ENCODE data around the gene KCND2. TPM values are rescaled to one million over a fixed set of nuclear protein-coding genes. Genes with fewer than 3 reads are reported as not detected.

The KCND2 gene
- total and polyA plus RNA-seq, 2 of the 8 experiments (the other 6 are each of a cell fraction or from before 2014, with no cell fraction given) = 4.6 to 7.7 TPM

- Histone ChIP-seq H3K4me3 (ENCODE audit: extremely low read depth in 1 of 4, insufficient read depth in 2 of 4, low read depth in 3 of 4, low read length in 4 of 4) (no peak overlapping the region), H4K5ac (ENCODE audit: insufficient read length, low read depth, low read length) (no peak overlapping the region), H3K9ac (replicated peaks in 1 of 4; ENCODE audit: extremely low read depth in 1 of 4, low read depth in 3 of 4, low read length in 3 of 4) (no peak overlapping the region), H4K20me1 (replicated peaks in 1 of 2; ENCODE audit: control insufficient read depth in 1 of 2, insufficient read depth in 2 of 2, low read length in 2 of 2) (no peaks in the 10 kb centered on the region), H3K79me1 (ENCODE audit: low read depth, low read length) (no peaks in the 10 kb centered on the region), H2BK12ac (ENCODE audit: low read depth, low read length) (no peak overlapping the region), H2BK15ac (ENCODE audit: low read length) (no peak overlapping the region), H3K27ac (ENCODE audit: low read depth, low read length) (no peak overlapping the region), H2BK5ac (ENCODE audit: low read depth, low read length) (no peak overlapping the region), H4K91ac (replicated peaks; ENCODE audit: insufficient read length, low read length) (no peak overlapping the region), H3K14ac (ENCODE audit: insufficient read length) (no peak overlapping the region), H2AFZ (ENCODE audit: low read length) (no peak overlapping the region), H2BK20ac (ENCODE audit: low read length) (no peak overlapping the region), H3K4me2 (ENCODE audit: insufficient read depth in 1 of 2, low read depth in 2 of 2, low read length in 2 of 2) (no peak overlapping the region), H3K56ac (replicated peaks; ENCODE audit: insufficient read length, low read depth, low read length) (no peak overlapping the region), H3K79me2 (ENCODE audit: control insufficient read depth in 1 of 2, insufficient read depth in 2 of 2, low read length in 2 of 2) (no peaks in the 10 kb centered on the region), H3K4ac (replicated peaks; ENCODE audit: insufficient read length, low read depth, low read length) (no peak overlapping the region), H4K8ac (ENCODE audit: extremely low read depth, insufficient read depth, low read length) (no peak overlapping the region), H3K23me2 (ENCODE audit: low read depth, low read length) (no peaks in the 10 kb centered on the region), H3K9me3 (ENCODE audit: insufficient read depth in 2 of 2, low read depth in 1 of 2, low read length in 1 of 2) (no peaks in the 10 kb centered on the region), H3K4me1 (replicated peaks in 1 of 4; ENCODE audit: control insufficient read depth in 3 of 4, insufficient read depth in 4 of 4, low read length in 3 of 4) (no peaks in the 10 kb centered on the region; a peak in 1 of 7 replicates), H3K23ac (ENCODE audit: insufficient read length) (no peak overlapping the region), H3K18ac (ENCODE audit: extremely low read depth, low read length) (no peak overlapping the region), H2AK5ac (ENCODE audit: low read depth, low read length) (no peak overlapping the region), H3K27me3 (replicated peaks in 1 of 4; ENCODE audit: control insufficient read depth in 3 of 4, extremely low read depth in 1 of 4, insufficient read depth in 3 of 4, low read length in 3 of 4) (no peaks in the 10 kb centered on the region), H2BK120ac (replicated peaks; ENCODE audit: low read depth, low read length) (no peak overlapping the region), H3K36me3 (ENCODE audit: control insufficient read depth in 2 of 4, insufficient read depth in 4 of 4, low read length in 3 of 4) (no peaks in the 10 kb centered on the region)
- FAIRE-seq (no peak), DNase-seq (ENCODE audit: low read depth in 1 of 2, low spot score in 2 of 2) (no peak)
- no peak for TF ChIP-seq CEBPB (IDR thresholded peaks at IDR 0.05; ENCODE audit: low read depth, low read length)
- TF ChIP-seq KDM4A (IDR thresholded peaks at IDR 0.05; ENCODE audit: low read depth, low read length, severe bottlenecking) = no peak
- TF ChIP-seq CBX5 (IDR thresholded peaks at IDR 0.05; ENCODE audit: low read depth, low read length) = no peak
- CTCF ChIA-PET (ENCODE audit: partially characterized antibody) = interaction anchor here (0.9 to 3.7 kb wide), 9 partner anchors 10 to 788 kb away, joined by 3 to 19 read pairs (median 6); no protein-coding TSS in a partner anchor
- POLR2A ChIA-PET (ENCODE audit: partially characterized antibody) = interaction anchor here (0.6 kb wide), 1 partner anchor 128 kb away, joined by 3 read pairs; no protein-coding TSS in a partner anchor
- 90% methylated on average over 1 of the region's 1 CpG; no CpG with 5 or more reads in 1 of the 2 experiments for WGBS, 2 experiments (ENCODE audit: extremely low coverage in 1 of 2, insufficient coverage in 1 of 2, insufficient read length in 1 of 2, insufficient replicate concordance in 2 of 2, low coverage in 1 of 2, low lambda C conversion rate in 2 of 2, missing lambda C conversion rate in 1 of 2)
Observed at GRCh38 chr7:120723465-120724385, 450.8 kb downstream of the KCND2 start.
